Measurements from ENCODE around the gene EXO1.

Gene EXO1

DNA sequence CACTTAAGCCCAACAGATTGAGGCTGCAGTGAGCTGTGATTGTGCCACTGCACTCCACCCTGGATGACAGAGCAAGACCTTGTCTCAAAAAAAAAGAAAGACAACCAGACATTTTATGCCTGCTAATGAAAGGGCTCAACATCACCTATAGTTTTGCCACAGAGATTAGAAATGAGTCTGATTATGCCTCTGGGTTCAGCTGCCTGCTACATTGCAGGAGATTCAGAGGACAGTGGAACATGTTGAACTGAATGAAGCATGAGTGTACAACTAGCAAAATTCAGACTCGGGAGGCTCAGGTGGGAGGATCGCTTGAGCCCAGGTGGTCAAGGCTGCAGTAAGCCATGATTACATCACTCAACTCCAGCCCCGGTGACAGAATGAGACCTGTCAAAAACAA lies 46.0 kb downstream of the EXO1 start:
- ChIA-PET CTCF (no interaction called here), POLR2A (interaction anchor here (0.6 kb wide), 1 partner anchor 534 kb away, joined by 3 read pairs; no protein-coding TSS in a partner anchor)
- TF ChIP-seq SUZ12 (IDR thresholded peaks at IDR 0.05) (no peak), ELF4 (IDR thresholded peaks at IDR 0.05) (no peak), FOXM1 (IDR thresholded peaks at IDR 0.05; ENCODE audit: borderline replicate concordance) (no peak), NFRKB (IDR thresholded peaks at IDR 0.05) (no peak), FOXK2 (IDR thresholded peaks at IDR 0.05) (no peak), FOXA1 (IDR thresholded peaks at IDR 0.05) (no peak)
- TF ChIP-seq, protein P1, sequence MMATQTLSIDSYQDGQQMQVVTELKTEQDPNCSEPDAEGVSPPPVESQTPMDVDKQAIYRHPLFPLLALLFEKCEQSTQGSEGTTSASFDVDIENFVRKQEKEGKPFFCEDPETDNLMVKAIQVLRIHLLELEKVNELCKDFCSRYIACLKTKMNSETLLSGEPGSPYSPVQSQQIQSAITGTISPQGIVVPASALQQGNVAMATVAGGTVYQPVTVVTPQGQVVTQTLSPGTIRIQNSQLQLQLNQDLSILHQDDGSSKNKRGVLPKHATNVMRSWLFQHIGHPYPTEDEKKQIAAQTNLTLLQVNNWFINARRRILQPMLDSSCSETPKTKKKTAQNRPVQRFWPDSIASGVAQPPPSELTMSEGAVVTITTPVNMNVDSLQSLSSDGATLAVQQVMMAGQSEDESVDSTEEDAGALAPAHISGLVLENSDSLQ (IDR thresholded peaks at IDR 0.05) = no peak
- no peak for DNase-seq (ENCODE audit: extremely low spot score)

DNA sequence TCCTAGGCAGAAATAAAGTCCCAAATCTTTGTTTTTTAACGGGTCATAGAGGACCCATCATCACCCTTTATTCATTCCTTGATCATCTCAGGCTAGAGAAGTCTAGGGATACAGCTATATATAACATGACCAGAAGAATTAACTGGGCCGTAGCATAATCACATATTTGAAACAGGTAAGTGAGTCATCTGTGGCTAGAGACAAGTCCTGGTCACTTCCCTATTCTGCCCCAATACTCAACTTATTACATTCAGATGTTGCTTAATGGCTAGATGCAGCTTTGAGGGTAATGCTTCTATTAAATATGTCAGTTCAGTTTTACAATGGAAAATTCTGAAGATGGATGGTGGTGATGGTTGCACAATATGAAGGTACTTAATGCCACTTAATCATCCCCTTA lies 47.0 kb downstream of the EXO1 start:
- CTCF ChIA-PET = interaction anchor here (0.6 to 0.8 kb wide), 2 partner anchors 109 to 125 kb away, joined by 3 read pairs; no protein-coding TSS in a partner anchor
- no peak for DNase-seq (ENCODE audit: extremely low spot score)
- no peak for TF ChIP-seq ARNT (IDR thresholded peaks at IDR 0.05)
- TF ChIP-seq, protein P1 (IDR thresholded peaks at IDR 0.05) = peak; percentile 40; the same call in 1 of the 2 replicates
- POLR2A ChIA-PET = no interaction called here

- no peak for TF ChIP-seq FOXM1 (IDR thresholded peaks at IDR 0.05; ENCODE audit: borderline replicate concordance)
- 0 out of 2 replicates have a peak, but pooled peaks have one; percentile 10 for TF ChIP-seq NFRKB (IDR thresholded peaks at IDR 0.05)
- ChIA-PET CTCF (interaction anchor here (0.6 to 2.2 kb wide), 3 partner anchors 15 to 103 kb away, joined by 3 to 5 read pairs (median 3); partner anchors contain the start of gene MAP1LC3C), POLR2A (no interaction called here)
- no peak for DNase-seq (ENCODE audit: extremely low spot score)
Observed at GRCh38 chr1:241896670-241896962, 48.6 kb downstream of the EXO1 start.

- ChIA-PET POLR2A (interaction anchor here (0.5 to 0.6 kb wide), 2 partner anchors 43 to 175 kb away, joined by 3 read pairs; no protein-coding TSS in a partner anchor), CTCF (interaction anchor here (0.6 to 1.4 kb wide), 3 partner anchors 16 to 122 kb away, joined by 3 read pairs; no protein-coding TSS in a partner anchor)
- TF ChIP-seq L3MBTL2 (conservative IDR thresholded peaks at IDR 0.05) = no peak
- no peak for TF ChIP-seq FOXK2 (IDR thresholded peaks at IDR 0.05)
- TF ChIP-seq HDGF (IDR thresholded peaks at IDR 0.05; ENCODE audit: borderline replicate concordance) = no peak
- TF ChIP-seq NFRKB (IDR thresholded peaks at IDR 0.05) = no peak
- TF ChIP-seq CTBP1 (IDR thresholded peaks at IDR 0.05; ENCODE audit: borderline replicate concordance) = no peak
- no peak for TF ChIP-seq FOXM1 (IDR thresholded peaks at IDR 0.05; ENCODE audit: borderline replicate concordance)
- TF ChIP-seq SP1 (IDR thresholded peaks at IDR 0.05) = no peak
- no peak for TF ChIP-seq BHLHE40 (IDR thresholded peaks at IDR 0.05; ENCODE audit: borderline replicate concordance)
- TF ChIP-seq ZNF384 (IDR thresholded peaks at IDR 0.05) = no peak
- TF ChIP-seq ELF4 (IDR thresholded peaks at IDR 0.05) = no peak
- TF ChIP-seq, protein P1 (IDR thresholded peaks at IDR 0.05) = no peak
- TF ChIP-seq FOXA1 (IDR thresholded peaks at IDR 0.05) = no peak
- no peak for TF ChIP-seq TARDBP (IDR thresholded peaks at IDR 0.05)
- TF ChIP-seq SUZ12 (IDR thresholded peaks at IDR 0.05) = no peak
- TF ChIP-seq ARNT (IDR thresholded peaks at IDR 0.05) = no peak
- TF ChIP-seq LEF1 (IDR thresholded peaks at IDR 0.05; ENCODE audit: borderline replicate concordance) = no peak
- no peak for DNase-seq (ENCODE audit: extremely low spot score)
Observed at GRCh38 chr1:241899210-241899609, 51.2 kb downstream of the EXO1 start.

DNA sequence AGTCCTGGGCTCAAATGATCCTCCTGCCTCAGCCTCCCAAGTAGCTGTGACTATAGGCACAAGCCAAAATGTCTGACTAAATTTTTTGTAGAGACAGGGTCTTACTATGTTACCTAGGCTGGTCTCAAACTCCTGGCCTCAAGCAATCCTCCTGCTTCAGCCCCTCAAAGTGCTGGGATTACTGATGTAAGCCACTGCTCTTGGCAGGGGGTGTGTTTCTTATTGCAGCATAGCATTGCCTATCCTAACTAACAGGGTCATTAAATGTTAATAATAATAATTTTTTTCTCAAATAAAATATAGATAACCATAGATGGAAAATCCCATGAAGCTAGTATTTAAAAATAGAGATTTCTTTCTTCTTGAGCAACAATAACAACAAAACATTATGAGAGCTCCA lies 52.4 kb downstream of the EXO1 start:
- POLR2A ChIA-PET = no interaction called here
- TF ChIP-seq, protein P1 (IDR thresholded peaks at IDR 0.05) = no peak
- no peak for TF ChIP-seq ELF4 (IDR thresholded peaks at IDR 0.05)
- no peak for TF ChIP-seq SP1 (IDR thresholded peaks at IDR 0.05)
- no peak for TF ChIP-seq FOXM1 (IDR thresholded peaks at IDR 0.05; ENCODE audit: borderline replicate concordance)
- TF ChIP-seq HDGF (IDR thresholded peaks at IDR 0.05; ENCODE audit: borderline replicate concordance) = no peak
- TF ChIP-seq SUZ12 (IDR thresholded peaks at IDR 0.05) = no peak
- TF ChIP-seq NFRKB (IDR thresholded peaks at IDR 0.05) = no peak
- no peak for TF ChIP-seq CTBP1 (IDR thresholded peaks at IDR 0.05; ENCODE audit: borderline replicate concordance)
- no peak for TF ChIP-seq FOXA1 (IDR thresholded peaks at IDR 0.05)
- no peak for TF ChIP-seq TARDBP (IDR thresholded peaks at IDR 0.05)
- TF ChIP-seq ARNT (IDR thresholded peaks at IDR 0.05) = no peak
- TF ChIP-seq LEF1 (IDR thresholded peaks at IDR 0.05; ENCODE audit: borderline replicate concordance) = no peak
- TF ChIP-seq L3MBTL2 (conservative IDR thresholded peaks at IDR 0.05) = no peak
- TF ChIP-seq FOXK2 (IDR thresholded peaks at IDR 0.05) = no peak
- DNase-seq (ENCODE audit: extremely low spot score) = no peak
- CTCF ChIA-PET = interaction anchor here (0.6 to 0.7 kb wide), 2 partner anchors 99 to 1478 kb away, joined by 3 read pairs; partner anchors contain the start of gene MAP1LC3C

GRCh38 chr1:241902391-241903065 lies 54.5 kb downstream of the EXO1 start:
- no peak for DNase-seq (ENCODE audit: extremely low spot score)
- no peak for TF ChIP-seq BHLHE40 (IDR thresholded peaks at IDR 0.05; ENCODE audit: borderline replicate concordance)
- TF ChIP-seq ZNF384 (IDR thresholded peaks at IDR 0.05) = no peak
- no peak for TF ChIP-seq NFRKB (IDR thresholded peaks at IDR 0.05)
- TF ChIP-seq L3MBTL2 (conservative IDR thresholded peaks at IDR 0.05) = no peak
- TF ChIP-seq ELF4 (IDR thresholded peaks at IDR 0.05) = no peak
- no peak for TF ChIP-seq TARDBP (IDR thresholded peaks at IDR 0.05)
- no peak for TF ChIP-seq FOXK2 (IDR thresholded peaks at IDR 0.05)
- no peak for TF ChIP-seq FOXA1 (IDR thresholded peaks at IDR 0.05)
- TF ChIP-seq CTBP1 (IDR thresholded peaks at IDR 0.05; ENCODE audit: borderline replicate concordance) = no peak
- TF ChIP-seq HDGF (IDR thresholded peaks at IDR 0.05; ENCODE audit: borderline replicate concordance) = no peak
- TF ChIP-seq FOXM1 (IDR thresholded peaks at IDR 0.05; ENCODE audit: borderline replicate concordance) = no peak
- TF ChIP-seq, protein P1 (IDR thresholded peaks at IDR 0.05) = no peak
- no peak for TF ChIP-seq SUZ12 (IDR thresholded peaks at IDR 0.05)
- TF ChIP-seq SP1 (IDR thresholded peaks at IDR 0.05) = no peak
- ChIA-PET CTCF (no interaction called here), POLR2A (no interaction called here)
